ENCODE results near the gene NEK10. TPM values are rescaled to one million over a fixed set of nuclear protein-coding genes. Genes with fewer than 3 reads are reported as not detected.

The NEK10 gene
- total and polyA plus RNA-seq, 2 of the 13 experiments (the other 11 are each of a cell fraction or from before 2014, with no cell fraction given): 2.8 to 14.2 TPM

DNA sequence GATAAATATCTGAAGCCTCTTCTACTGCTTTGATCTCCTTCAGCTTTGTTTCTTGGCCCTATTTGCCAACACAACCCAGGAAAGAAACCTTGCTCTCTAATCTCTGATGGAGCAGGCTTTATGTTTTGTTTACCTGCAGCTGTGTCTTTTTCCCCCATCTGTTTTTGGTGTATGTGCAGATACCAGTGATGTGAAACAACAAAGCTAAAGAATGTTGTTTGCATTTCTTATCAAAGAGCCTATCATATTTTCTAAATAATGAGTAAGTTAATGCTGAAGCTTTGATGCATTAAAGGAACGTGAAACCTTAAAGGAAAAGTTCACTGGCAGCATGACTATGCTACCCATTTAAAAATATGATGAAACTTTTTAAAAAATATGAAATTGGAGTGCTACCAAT is 238.4 kb downstream of the NEK10 start (continued):
- TF ChIP-seq, protein P1, sequence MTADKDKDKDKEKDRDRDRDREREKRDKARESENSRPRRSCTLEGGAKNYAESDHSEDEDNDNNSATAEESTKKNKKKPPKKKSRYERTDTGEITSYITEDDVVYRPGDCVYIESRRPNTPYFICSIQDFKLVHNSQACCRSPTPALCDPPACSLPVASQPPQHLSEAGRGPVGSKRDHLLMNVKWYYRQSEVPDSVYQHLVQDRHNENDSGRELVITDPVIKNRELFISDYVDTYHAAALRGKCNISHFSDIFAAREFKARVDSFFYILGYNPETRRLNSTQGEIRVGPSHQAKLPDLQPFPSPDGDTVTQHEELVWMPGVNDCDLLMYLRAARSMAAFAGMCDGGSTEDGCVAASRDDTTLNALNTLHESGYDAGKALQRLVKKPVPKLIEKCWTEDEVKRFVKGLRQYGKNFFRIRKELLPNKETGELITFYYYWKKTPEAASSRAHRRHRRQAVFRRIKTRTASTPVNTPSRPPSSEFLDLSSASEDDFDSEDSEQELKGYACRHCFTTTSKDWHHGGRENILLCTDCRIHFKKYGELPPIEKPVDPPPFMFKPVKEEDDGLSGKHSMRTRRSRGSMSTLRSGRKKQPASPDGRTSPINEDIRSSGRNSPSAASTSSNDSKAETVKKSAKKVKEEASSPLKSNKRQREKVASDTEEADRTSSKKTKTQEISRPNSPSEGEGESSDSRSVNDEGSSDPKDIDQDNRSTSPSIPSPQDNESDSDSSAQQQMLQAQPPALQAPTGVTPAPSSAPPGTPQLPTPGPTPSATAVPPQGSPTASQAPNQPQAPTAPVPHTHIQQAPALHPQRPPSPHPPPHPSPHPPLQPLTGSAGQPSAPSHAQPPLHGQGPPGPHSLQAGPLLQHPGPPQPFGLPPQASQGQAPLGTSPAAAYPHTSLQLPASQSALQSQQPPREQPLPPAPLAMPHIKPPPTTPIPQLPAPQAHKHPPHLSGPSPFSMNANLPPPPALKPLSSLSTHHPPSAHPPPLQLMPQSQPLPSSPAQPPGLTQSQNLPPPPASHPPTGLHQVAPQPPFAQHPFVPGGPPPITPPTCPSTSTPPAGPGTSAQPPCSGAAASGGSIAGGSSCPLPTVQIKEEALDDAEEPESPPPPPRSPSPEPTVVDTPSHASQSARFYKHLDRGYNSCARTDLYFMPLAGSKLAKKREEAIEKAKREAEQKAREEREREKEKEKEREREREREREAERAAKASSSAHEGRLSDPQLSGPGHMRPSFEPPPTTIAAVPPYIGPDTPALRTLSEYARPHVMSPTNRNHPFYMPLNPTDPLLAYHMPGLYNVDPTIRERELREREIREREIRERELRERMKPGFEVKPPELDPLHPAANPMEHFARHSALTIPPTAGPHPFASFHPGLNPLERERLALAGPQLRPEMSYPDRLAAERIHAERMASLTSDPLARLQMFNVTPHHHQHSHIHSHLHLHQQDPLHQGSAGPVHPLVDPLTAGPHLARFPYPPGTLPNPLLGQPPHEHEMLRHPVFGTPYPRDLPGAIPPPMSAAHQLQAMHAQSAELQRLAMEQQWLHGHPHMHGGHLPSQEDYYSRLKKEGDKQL (CRISPR knock-in tag; IDR thresholded peaks at IDR 0.05; ENCODE audit: low read depth): peak; percentile 63; the same call in 1 of the 2 replicates
- peak; percentile 81 for TF ChIP-seq GATAD2A (CRISPR knock-in tag; IDR thresholded peaks at IDR 0.05)
- TF ChIP-seq CREM (IDR thresholded peaks at IDR 0.05): peak; percentile 68
- no peak for TF ChIP-seq CREM (CRISPR knock-in tag; IDR thresholded peaks at IDR 0.05)
- peak; percentile 64; the same call in 1 of the 2 replicates for TF ChIP-seq HMG20A (CRISPR knock-in tag; IDR thresholded peaks at IDR 0.05; ENCODE audit: borderline replicate concordance)
- TF ChIP-seq, protein P2, sequence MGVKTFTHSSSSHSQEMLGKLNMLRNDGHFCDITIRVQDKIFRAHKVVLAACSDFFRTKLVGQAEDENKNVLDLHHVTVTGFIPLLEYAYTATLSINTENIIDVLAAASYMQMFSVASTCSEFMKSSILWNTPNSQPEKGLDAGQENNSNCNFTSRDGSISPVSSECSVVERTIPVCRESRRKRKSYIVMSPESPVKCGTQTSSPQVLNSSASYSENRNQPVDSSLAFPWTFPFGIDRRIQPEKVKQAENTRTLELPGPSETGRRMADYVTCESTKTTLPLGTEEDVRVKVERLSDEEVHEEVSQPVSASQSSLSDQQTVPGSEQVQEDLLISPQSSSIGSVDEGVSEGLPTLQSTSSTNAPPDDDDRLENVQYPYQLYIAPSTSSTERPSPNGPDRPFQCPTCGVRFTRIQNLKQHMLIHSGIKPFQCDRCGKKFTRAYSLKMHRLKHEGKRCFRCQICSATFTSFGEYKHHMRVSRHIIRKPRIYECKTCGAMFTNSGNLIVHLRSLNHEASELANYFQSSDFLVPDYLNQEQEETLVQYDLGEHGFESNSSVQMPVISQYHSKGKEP (CRISPR knock-in tag; IDR thresholded peaks at IDR 0.05): no peak
- peak; percentile 27; the same call in 1 of the 2 replicates for TF ChIP-seq TCF7L2 (IDR thresholded peaks at IDR 0.05; ENCODE audit: low read depth, low read length)
- no peak for TF ChIP-seq HMG20B (CRISPR knock-in tag; conservative IDR thresholded peaks at IDR 0.05)
- no peak for TF ChIP-seq POLR2AphosphoS2 (IDR thresholded peaks at IDR 0.05; ENCODE audit: low read depth, low read length)
- TF ChIP-seq, protein P3, sequence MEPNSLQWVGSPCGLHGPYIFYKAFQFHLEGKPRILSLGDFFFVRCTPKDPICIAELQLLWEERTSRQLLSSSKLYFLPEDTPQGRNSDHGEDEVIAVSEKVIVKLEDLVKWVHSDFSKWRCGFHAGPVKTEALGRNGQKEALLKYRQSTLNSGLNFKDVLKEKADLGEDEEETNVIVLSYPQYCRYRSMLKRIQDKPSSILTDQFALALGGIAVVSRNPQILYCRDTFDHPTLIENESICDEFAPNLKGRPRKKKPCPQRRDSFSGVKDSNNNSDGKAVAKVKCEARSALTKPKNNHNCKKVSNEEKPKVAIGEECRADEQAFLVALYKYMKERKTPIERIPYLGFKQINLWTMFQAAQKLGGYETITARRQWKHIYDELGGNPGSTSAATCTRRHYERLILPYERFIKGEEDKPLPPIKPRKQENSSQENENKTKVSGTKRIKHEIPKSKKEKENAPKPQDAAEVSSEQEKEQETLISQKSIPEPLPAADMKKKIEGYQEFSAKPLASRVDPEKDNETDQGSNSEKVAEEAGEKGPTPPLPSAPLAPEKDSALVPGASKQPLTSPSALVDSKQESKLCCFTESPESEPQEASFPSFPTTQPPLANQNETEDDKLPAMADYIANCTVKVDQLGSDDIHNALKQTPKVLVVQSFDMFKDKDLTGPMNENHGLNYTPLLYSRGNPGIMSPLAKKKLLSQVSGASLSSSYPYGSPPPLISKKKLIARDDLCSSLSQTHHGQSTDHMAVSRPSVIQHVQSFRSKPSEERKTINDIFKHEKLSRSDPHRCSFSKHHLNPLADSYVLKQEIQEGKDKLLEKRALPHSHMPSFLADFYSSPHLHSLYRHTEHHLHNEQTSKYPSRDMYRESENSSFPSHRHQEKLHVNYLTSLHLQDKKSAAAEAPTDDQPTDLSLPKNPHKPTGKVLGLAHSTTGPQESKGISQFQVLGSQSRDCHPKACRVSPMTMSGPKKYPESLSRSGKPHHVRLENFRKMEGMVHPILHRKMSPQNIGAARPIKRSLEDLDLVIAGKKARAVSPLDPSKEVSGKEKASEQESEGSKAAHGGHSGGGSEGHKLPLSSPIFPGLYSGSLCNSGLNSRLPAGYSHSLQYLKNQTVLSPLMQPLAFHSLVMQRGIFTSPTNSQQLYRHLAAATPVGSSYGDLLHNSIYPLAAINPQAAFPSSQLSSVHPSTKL (CRISPR knock-in tag; IDR thresholded peaks at IDR 0.05): peak; percentile 89
- TF ChIP-seq ZNF460 (CRISPR knock-in tag; IDR thresholded peaks at IDR 0.05; ENCODE audit: borderline replicate concordance): no peak
- TF ChIP-seq SETDB1 (CRISPR knock-in tag; IDR thresholded peaks at IDR 0.05; ENCODE audit: borderline replicate concordance): no peak
- no peak for TF ChIP-seq ZBTB20 (CRISPR knock-in tag; IDR thresholded peaks at IDR 0.05; ENCODE audit: borderline replicate concordance, low read depth)
- TF ChIP-seq MED1 (CRISPR knock-in tag; IDR thresholded peaks at IDR 0.05): peak; percentile 67
- peak; percentile 74; the same call in 1 of the 2 replicates for TF ChIP-seq NCOA2 (CRISPR knock-in tag; IDR thresholded peaks at IDR 0.05)
- no peak for TF ChIP-seq CCAR2 (optimal IDR thresholded peaks at IDR 0.05; ENCODE audit: low read depth, low read length)
- TF ChIP-seq SOX13 (IDR thresholded peaks at IDR 0.05): peak; percentile 52; the same call in 1 of the 2 replicates
- peak in 1 of 2 experiments; percentile 95; a peak in 2 of 4 replicates for TF ChIP-seq SOX13 (CRISPR knock-in tag; conservative IDR thresholded peaks at IDR 0.05 in 1 of 2, IDR thresholded peaks at IDR 0.05 in 1 of 2)
- no peak for TF ChIP-seq TMF1 (CRISPR knock-in tag; IDR thresholded peaks at IDR 0.05; ENCODE audit: low read depth)
- TF ChIP-seq FLYWCH1 (CRISPR knock-in tag; IDR thresholded peaks at IDR 0.05): no peak
- TF ChIP-seq ELF3 (CRISPR knock-in tag; IDR thresholded peaks at IDR 0.05): peak; percentile 45; the same call in 1 of the 2 replicates
- peak; percentile 37 for TF ChIP-seq TEAD3 (CRISPR knock-in tag; optimal IDR thresholded peaks at IDR 0.05; ENCODE audit: borderline replicate concordance)

Data from HepG2 (cell line).